GM18505 (cell line): ENCODE results near the gene DOCK11.

Experiments
- ATAC-seq: cut with Tn5 transposase; IDR thresholded peaks from one replicate; pipeline ENCODE4 v1.9.1; 2021; ENCODE audit not compliant: unreplicated experiment
- POLR2A ChIP-seq: IDR thresholded peaks from 4 replicates; pipeline ENCODE4 v1.6.1; 2011; ENCODE audit warnings: borderline replicate concordance; ENCODE audit not compliant: insufficient read depth, insufficient read length; ENCODE audit errors: extremely low read depth

The DOCK11 gene

DNA sequence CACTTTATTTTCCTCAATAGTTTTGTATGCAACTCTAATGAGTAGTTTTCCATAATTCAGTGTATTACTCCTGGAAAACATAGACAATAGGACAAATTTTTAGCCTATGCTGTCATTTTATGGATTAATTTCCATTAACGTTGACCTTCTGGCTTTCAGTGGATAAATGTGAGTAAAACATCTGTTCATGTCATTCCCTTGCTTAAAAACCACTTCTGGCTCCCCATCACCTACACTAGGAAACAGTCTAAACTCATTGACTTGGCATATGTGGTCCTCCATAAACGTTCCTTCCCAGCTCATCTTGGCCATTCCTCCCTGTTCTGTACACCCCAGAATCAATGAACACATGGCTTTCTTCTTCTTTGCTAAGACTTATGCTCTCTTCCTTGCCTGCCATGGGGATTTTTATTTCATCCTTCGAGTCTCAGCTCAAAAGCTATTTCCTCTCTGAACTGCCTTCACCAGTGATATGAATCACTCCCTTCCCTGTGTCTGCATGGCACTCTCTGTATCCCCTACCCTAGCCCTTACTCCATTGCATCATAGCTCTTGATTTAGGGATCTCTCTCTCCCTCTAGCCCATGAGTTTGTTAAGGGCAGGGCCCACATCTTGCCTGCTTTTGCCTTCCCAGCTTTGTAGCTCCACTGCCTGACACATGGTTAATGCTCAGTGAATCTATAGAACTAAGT lies 34.8 kb downstream of the DOCK11 start:
- no peak for TF ChIP-seq POLR2A
- no peak for ATAC-seq

DNA sequence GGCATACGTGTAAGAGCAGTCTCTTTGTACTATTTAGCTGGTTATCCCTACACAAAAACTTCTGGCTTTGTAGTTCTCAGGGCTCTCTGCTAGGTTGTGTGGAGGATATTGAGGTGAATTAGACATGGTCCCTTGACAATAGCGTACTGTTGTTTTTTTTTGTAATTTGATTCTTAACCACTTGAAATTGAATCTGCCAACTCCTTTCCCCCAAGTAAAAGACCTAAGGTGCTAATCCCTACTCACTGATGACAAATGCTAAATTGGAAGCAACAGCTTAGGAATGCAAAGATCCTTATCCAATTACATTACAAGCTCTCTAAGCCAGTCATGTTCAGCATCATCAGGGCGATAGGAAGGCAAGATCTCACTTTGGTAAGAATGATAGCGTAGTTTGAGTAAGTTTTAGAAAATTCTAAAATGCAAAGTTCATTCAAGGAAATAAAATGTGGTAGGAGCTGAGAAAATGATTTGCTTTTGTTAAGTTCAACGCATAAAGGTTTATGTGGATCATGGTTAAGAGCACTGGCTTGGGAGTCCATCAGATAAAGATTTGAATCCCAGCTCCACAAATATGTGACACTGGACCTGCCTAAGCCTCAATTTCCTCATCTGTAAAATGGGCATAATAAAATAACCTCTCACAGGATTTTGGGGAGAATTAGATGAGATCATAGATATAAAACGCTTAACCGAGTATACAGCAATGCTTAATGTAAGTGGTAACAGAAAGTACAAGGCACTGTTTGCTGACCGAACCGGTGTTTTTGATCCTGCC lies 39.3 kb downstream of the DOCK11 start:
- no peak for ATAC-seq

DNA sequence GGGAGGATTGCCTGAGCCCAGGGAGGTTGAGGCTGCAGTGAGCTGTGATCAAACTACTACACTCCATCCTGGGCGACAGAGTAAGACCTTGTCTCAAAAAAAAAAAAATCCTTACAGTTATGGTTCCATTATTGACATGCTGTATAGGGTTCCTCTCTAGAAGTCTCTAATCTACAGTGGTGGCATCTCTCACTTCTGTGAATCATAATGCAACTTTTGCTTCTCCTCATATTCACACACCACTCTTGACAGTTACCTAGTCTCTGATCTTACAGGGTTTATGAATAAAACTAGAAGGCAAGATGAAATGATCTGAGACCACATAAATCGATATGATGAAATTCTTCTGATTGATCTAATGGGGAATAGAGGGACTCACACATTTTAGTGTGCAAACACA lies 40.6 kb downstream of the DOCK11 start:
- TF ChIP-seq POLR2A, result no peak
- ATAC-seq, result peak; percentile 65

More for the DNA sequence above, 39.3 kb downstream of the DOCK11 start:
- no peak for TF ChIP-seq POLR2A

DNA sequence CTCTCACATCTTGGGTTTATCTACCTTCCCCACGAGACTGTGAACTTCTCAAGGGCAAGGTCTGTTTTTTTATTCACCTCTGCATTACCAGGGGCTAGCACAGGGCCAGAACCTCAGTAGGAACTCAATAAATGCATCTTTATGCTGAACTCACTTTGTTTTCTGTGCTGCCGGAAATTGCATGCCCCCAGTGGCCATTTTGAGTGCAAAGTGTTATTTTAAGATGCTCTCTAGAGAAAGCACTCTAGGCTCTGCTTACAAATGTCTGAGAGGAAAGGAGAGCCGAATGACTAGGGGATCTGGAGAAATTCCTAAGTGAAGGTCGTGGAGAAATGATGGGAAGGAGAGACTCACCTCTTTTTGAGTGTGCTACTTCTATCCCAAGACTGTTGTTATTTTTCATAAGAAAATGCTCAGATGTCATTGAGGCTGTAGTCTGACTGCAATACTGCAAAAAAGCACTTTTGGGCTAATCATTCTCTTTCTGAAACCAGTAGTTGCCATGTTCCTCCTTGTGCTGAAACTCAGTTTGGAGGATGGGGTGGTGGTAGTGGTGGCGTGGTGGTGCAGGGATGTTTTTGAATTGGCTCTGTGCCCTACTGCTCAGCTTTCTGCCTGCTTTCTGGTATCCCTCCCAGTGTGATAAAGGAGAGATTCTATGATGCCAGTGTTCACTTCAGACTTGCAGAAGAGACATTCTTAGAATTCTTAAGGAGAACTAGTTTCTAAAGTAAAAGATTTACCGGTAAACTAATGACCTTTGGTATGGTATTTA lies 41.3 kb downstream of the DOCK11 start:
- peak; percentile 20 for TF ChIP-seq POLR2A
- peak; percentile 67 for ATAC-seq

- no peak for TF ChIP-seq POLR2A
- ATAC-seq, result no peak
Measured at GRCh38 chrX:118538386-118538785, 42.8 kb downstream of the DOCK11 start.

GRCh38 chrX:118540342-118540741 lies 44.7 kb downstream of the DOCK11 start:
- TF ChIP-seq POLR2A, result no peak
- no peak for ATAC-seq

GRCh38 chrX:118541482-118541881 lies 45.9 kb downstream of the DOCK11 start:
- TF ChIP-seq POLR2A, result no peak
- ATAC-seq, result no peak

DNA sequence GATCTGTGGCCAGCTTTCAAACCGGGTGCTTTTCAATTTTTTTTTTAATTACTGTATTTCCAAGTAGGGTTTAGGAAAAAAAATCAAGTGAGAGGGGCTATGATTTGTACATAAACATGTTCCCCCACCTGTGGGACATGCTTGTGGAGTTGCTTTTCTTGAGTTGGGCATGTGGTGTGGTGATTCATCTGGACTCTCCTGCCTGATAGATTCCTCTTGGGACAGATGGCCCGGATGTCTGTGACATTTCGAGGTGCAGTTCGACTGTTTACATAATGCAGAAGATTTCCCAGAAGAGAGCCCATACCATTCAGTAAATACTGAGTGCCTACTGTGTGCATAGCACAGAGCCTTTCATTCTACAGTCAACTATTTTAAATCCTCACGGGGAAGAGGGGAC lies 49.9 kb downstream of the DOCK11 start:
- ATAC-seq, result no peak
- no peak for TF ChIP-seq POLR2A

DNA sequence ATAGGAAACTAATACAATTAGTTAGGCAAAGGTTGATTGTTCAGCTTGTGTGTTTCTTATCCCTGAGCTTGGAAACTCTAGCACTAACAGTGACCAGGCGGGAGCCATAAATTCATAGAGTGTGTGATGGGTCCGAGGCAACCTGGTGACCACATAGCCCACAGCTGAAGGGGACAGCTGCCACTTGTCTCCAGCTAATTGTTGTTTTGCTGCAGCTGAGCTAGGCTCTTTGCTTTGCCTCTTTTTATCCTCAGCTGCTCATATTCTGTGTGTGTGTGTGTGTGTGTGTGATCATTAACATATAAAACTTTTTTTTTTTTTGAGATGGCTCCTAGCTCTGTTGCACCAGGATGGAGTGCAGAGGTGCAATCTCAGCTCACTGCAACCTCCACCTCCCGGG lies 53.2 kb downstream of the DOCK11 start:
- no peak for TF ChIP-seq POLR2A
- no peak for ATAC-seq

GRCh38 chrX:118550792-118551191 lies 55.2 kb downstream of the DOCK11 start:
- TF ChIP-seq POLR2A, result no peak
- ATAC-seq, result no peak

GRCh38 chrX:118551426-118551825 lies 55.8 kb downstream of the DOCK11 start:
- TF ChIP-seq POLR2A, result no peak
- ATAC-seq, result no peak

DNA sequence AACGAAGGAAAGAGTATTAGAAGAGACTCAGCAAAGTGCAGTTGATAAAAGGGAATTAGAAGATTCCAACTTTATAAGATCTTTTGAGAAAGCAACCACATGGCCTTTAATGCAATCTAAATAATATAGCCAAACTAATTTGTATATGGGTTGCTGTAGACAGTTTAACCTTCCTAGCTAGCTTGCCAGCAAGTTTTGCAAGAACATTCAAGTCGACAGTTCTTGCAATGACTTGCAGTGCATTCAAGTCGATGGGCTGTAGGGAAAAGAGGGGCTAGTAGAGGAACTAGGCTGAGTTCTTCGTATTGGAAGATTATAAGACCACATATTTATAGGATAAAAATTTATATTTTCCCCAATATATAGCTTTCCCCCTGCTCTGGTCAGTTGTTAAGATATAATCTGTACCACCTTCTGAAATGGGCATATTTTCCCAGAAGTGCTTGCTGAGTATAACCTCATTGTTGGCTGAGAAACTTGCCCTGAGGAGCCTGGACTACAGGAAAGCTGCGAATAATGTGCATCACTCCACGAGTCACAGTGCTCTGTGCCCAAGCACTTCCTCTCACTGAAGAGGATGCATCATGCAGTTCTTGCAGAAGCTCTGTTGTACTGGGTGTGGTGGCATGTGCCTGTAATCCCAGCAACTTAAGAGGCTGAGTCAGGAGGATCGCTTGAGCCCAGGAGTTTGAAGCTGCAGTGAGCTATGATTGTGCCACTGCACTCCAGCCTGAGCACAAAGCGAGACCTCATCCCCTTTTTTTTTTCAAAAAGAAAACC lies 56.7 kb downstream of the DOCK11 start:
- no peak for TF ChIP-seq POLR2A
- no peak for ATAC-seq
